CD4-positive, alpha-beta T cell treated with Interleukin-17A for 4 hours (primary cell): ENCODE data around the gene EVC2.
"Not testable (repeated sequence)": the region's sequence is repeated elsewhere in the genome, so short reads cannot be mapped to it uniquely, and the experiment has no call there.

Experiments
- DNase-seq: peaks from one replicate; pipeline ENCODE4 v3.0.0-alpha.2; 2020; ENCODE audit warnings: mixed read lengths

EVC2 gene

GRCh38 chr4:5616331-5616950, 91.9 kb downstream of the EVC2 start:
- no peak for DNase-seq

- no peak for DNase-seq
These were observed 92.8 kb downstream of the EVC2 start for GRCh38 chr4:5615496-5616075.

- no peak for DNase-seq
These were observed 96.6 kb downstream of the EVC2 start for GRCh38 chr4:5611750-5612149.

GRCh38 chr4:5609306-5610007, 98.9 kb downstream of the EVC2 start:
- DNase-seq: no peak

- not testable (repeated sequence) for DNase-seq
These were observed 114.5 kb downstream of the EVC2 start for GRCh38 chr4:5593828-5594227.

- no peak for DNase-seq
These were observed 116.1 kb downstream of the EVC2 start for GRCh38 chr4:5592272-5592671.

- no peak for DNase-seq
These were observed 118.9 kb downstream of the EVC2 start for GRCh38 chr4:5589495-5589894.

GRCh38 chr4:5588046-5588445, 120.3 kb downstream of the EVC2 start:
- no peak for DNase-seq

GRCh38 chr4:5575941-5576340, 132.4 kb downstream of the EVC2 start:
- DNase-seq: no peak

- no peak for DNase-seq
These were observed 134.0 kb downstream of the EVC2 start for GRCh38 chr4:5574386-5574785.

GRCh38 chr4:5573965-5574364, 134.4 kb downstream of the EVC2 start:
- no peak for DNase-seq

- no peak for DNase-seq
These were observed 135.6 kb downstream of the EVC2 start for GRCh38 chr4:5572751-5573150.

- no peak for DNase-seq
These were observed 136.2 kb downstream of the EVC2 start for GRCh38 chr4:5572114-5572513.

GRCh38 chr4:5571646-5572045, 136.7 kb downstream of the EVC2 start:
- no peak for DNase-seq

GRCh38 chr4:5569451-5569850, 138.9 kb downstream of the EVC2 start:
- DNase-seq: no peak

- DNase-seq: no peak
These were observed 139.4 kb downstream of the EVC2 start for GRCh38 chr4:5568931-5569330.

- DNase-seq: no peak
These were observed 140.0 kb downstream of the EVC2 start for GRCh38 chr4:5568336-5568735.

- DNase-seq: no peak
These were observed 141.4 kb downstream of the EVC2 start for GRCh38 chr4:5566991-5567390.

GRCh38 chr4:5566526-5566925, 141.8 kb downstream of the EVC2 start:
- DNase-seq: no peak

- DNase-seq: no peak
These were observed 144.5 kb downstream of the EVC2 start for GRCh38 chr4:5563856-5564255.

- DNase-seq: no peak
These were observed 145.9 kb downstream of the EVC2 start for GRCh38 chr4:5562476-5562875.

GRCh38 chr4:5561286-5561685, 147.1 kb downstream of the EVC2 start:
- no peak for DNase-seq

- DNase-seq: no peak
These were observed 149.9 kb downstream of the EVC2 start for GRCh38 chr4:5558502-5558901.

GRCh38 chr4:5554376-5554775, 154.0 kb downstream of the EVC2 start:
- DNase-seq: no peak

GRCh38 chr4:5553801-5554200, 154.6 kb downstream of the EVC2 start:
- no peak for DNase-seq
